ENCODE data around the gene S1PR4. TPM values are rescaled to one million over a fixed set of nuclear protein-coding genes. Genes with fewer than 3 reads are reported as not detected.

The S1PR4 gene
- total and polyA plus RNA-seq, 2 experiments from 2014 or later: not detected

DNA sequence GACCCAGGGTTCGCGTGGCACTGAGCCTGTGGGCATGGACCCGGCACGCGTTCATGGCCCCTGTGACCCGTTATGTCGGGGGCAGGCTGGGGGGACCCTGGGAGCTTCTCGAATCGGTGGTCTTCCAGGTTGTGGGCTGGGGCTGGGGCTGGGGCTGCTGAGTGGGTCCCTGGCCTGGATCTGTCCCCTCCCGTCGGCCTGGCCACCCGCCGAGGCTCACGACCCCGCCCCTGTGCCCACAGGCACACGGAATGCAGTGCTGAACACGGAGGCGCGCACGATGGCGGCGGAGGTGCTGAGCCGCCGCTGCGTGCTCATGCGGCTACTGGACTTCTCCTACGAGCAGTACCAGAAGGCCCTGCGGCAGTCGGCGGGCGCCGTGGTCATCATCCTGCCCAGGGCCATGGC, 13.7 kb downstream of the S1PR4 start:
- no peak overlapping the region for H3K4me3 ChIP-seq
- no peak for DNase-seq
- 97 to 100% methylated on average over 23 to 32 of the region's 32 CpGs for WGBS, 2 experiments (ENCODE audit: low coverage in 1 of 2, low lambda C conversion rate in 2 of 2, missing lambda C conversion rate in 2 of 2)
- no peak overlapping the region for H2AFZ ChIP-seq
- H3K27ac ChIP-seq: no peak overlapping the region
- in situ Hi-C loops (cut with MboI): no loop called here
- H3K4me2 ChIP-seq (ENCODE audit: unreplicated experiment): no peak overlapping the region
- H4K20me1 ChIP-seq (ENCODE audit: insufficient read depth): no peaks in the 10 kb centered on the region
- H3K9me3 ChIP-seq (ENCODE audit: low read depth): no peaks in the 10 kb centered on the region
- H3F3A ChIP-seq (ENCODE audit: insufficient read depth): no peaks in the 10 kb centered on the region
- H3K4me1 ChIP-seq (ENCODE audit: insufficient read depth): peaks cover 4% of the 10 kb centered on the region
- H3K79me2 ChIP-seq (ENCODE audit: insufficient read depth): peaks cover 61% of the 10 kb centered on the region
- no peak for TF ChIP-seq EZH2phosphoT487 (IDR thresholded peaks at IDR 0.05; ENCODE audit: insufficient read depth, low read depth)
- TF ChIP-seq EZH2 (IDR thresholded peaks at IDR 0.05; ENCODE audit: insufficient read depth, poor library complexity, severe bottlenecking): no peak
- no peaks in the 10 kb centered on the region for H3K9me2 ChIP-seq (ENCODE audit: insufficient read depth)
- H3K36me3 ChIP-seq (ENCODE audit: low read depth): no peaks in the 10 kb centered on the region
- no peaks in the 10 kb centered on the region for H3K27me3 ChIP-seq (replicated peaks; ENCODE audit: insufficient read depth)
- no peak overlapping the region for H3K9ac ChIP-seq

DNA sequence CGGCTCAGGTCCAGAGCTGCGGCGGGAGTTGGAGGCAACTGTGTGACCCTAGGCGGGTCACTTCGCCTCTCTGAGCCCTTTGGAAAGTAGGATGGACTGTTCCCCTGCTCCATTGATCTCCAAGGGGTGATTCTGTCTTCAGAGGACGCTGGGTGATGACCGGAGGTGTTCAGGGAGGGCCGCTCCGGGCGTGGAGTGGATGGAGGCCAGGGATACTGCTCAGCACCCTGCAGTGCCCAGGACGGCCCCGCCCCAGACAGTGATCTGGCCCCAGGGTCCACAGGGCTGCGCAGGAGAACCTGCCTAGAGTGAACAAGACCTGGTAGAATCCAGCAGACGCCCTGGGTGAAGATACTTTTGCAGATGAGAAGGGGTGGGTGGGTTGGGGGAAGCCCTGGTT, 14.1 kb downstream of the S1PR4 start:
- Histone ChIP-seq H2AFZ (no peak overlapping the region), H3F3A (ENCODE audit: insufficient read depth) (no peaks in the 10 kb centered on the region), H4K20me1 (ENCODE audit: insufficient read depth) (no peaks in the 10 kb centered on the region), H3K4me3 (no peak overlapping the region), H3K9me2 (ENCODE audit: insufficient read depth) (no peaks in the 10 kb centered on the region), H3K9me3 (ENCODE audit: low read depth) (no peaks in the 10 kb centered on the region), H3K4me2 (ENCODE audit: unreplicated experiment) (no peak overlapping the region), H3K9ac (no peak overlapping the region), H3K36me3 (ENCODE audit: low read depth) (no peaks in the 10 kb centered on the region), H3K4me1 (ENCODE audit: insufficient read depth) (no peaks in the 10 kb centered on the region), H3K27ac (no peak overlapping the region), H3K27me3 (replicated peaks; ENCODE audit: insufficient read depth) (no peaks in the 10 kb centered on the region), H3K79me2 (ENCODE audit: insufficient read depth) (peaks cover 57% of the 10 kb centered on the region)
- DNase-seq: no peak
- TF ChIP-seq EZH2 (IDR thresholded peaks at IDR 0.05; ENCODE audit: insufficient read depth, poor library complexity, severe bottlenecking) (no peak), EZH2phosphoT487 (IDR thresholded peaks at IDR 0.05; ENCODE audit: insufficient read depth, low read depth) (no peak)
- 97 to 99% methylated on average over 10 to 14 of the region's 14 CpGs for WGBS, 2 experiments (ENCODE audit: low coverage in 1 of 2, low lambda C conversion rate in 2 of 2, missing lambda C conversion rate in 2 of 2)
- in situ Hi-C loops (cut with MboI): no loop called here

DNA sequence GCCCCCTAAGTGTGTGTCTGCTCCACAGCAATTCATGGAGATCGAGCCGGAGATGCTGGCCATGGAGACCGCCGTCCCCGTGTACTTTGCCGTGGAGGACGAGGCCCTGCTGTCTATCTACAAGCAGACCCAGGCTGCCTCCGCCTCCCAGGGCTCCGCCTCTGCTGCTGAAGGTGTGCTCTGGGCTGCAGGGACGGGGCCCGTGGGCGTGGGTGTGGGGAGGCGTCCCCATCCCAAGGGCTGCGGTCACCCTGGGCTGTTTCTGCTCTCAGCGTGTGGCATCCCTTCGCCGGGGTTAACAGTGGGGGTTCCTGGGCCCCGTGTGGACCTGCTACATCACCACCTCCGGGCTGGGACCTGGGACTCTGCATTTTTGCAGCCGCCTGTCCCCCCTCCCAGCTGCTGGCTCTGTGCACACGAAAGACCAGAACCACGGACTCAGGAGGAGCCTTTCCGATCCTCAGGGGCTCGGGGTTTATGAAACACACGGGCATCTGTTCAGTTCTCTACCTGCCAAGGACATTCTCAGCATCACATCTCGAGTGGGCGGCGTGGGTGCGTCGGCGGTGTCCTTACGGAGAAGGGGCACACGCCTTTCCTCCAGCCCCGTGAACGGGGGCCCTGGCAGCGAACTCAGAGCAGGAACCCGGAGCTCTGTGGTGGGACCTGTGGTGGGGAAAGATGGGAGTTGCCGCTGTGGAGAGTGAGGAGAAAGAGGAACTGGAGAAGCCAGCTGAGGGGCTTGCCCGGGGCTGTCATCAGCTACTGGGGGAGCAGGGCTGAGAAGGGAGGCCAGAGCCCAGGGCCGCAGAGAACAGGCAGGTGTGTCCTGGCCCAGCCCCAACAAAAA, 14.9 kb downstream of the S1PR4 start:
- Histone ChIP-seq H2AFZ (no peak overlapping the region), H3K4me2 (ENCODE audit: unreplicated experiment) (no peak overlapping the region), H3K36me3 (ENCODE audit: low read depth) (no peaks in the 10 kb centered on the region), H3K27me3 (replicated peaks; ENCODE audit: insufficient read depth) (no peaks in the 10 kb centered on the region), H3K27ac (no peak overlapping the region), H3K4me1 (ENCODE audit: insufficient read depth) (no peaks in the 10 kb centered on the region), H3K9ac (no peak overlapping the region), H4K20me1 (ENCODE audit: insufficient read depth) (no peaks in the 10 kb centered on the region), H3K9me2 (ENCODE audit: insufficient read depth) (no peaks in the 10 kb centered on the region), H3K79me2 (ENCODE audit: insufficient read depth) (peaks cover 49% of the 10 kb centered on the region), H3K9me3 (ENCODE audit: low read depth) (no peaks in the 10 kb centered on the region), H3F3A (ENCODE audit: insufficient read depth) (no peaks in the 10 kb centered on the region), H3K4me3 (no peak overlapping the region)
- 92 to 94% methylated on average over 37 to 38 of the region's 40 CpGs for WGBS, 2 experiments (ENCODE audit: low coverage in 1 of 2, low lambda C conversion rate in 2 of 2, missing lambda C conversion rate in 2 of 2)
- no peak for DNase-seq
- no peak for TF ChIP-seq EZH2phosphoT487 (IDR thresholded peaks at IDR 0.05; ENCODE audit: insufficient read depth, low read depth)
- no peak for TF ChIP-seq EZH2 (IDR thresholded peaks at IDR 0.05; ENCODE audit: insufficient read depth, poor library complexity, severe bottlenecking)
- in situ Hi-C loops (cut with MboI): no loop called here

DNA sequence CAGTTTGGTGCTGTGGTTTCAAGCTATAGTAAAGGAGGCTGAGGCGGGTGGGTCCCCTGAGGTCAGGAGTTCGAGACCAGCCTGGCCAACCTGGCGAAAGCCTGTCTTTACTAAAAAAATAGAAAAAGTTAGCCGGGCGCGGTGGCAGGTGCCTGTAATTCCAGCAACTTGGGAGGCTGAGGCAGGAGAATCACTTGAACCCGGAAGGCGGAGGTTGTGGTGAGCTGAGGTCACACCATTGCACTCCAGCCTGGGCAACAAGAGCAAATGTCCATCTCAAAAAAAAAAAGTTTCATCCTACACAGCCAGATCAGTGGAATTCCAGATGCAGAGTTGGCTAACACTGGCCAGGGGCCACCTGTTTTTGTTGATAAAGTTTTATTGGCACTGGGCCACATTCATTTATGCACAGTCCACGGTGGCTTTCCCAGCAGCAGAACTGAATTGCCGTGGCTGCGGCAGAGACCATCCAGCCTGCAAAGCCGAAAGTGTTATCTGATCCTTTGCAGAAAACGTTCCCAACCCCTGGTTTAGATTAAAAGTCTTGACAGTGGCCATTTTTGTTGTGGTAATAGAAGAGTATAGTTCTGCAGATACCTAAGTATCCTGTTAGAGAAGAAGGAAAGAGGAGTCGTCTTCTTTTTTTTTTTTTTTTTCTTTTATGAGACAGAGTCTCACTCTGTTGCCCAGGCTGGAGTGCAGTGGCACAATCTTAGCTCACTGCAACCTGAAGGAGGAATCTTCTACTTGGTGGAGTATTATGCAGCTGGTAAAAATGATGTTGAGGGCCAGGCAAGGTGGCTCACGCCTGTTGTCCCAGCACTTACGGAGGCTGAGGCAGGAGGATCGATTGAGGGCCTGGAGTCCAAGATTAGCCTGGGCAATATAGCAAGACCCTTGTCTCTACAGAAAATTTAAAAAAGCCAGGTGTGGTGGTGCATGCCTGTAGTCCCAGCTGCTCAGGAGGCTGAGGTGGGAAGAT, 15.8 kb downstream of the S1PR4 start:
- Histone ChIP-seq H2AFZ (no peak overlapping the region), H3K4me1 (ENCODE audit: insufficient read depth) (no peaks in the 10 kb centered on the region), H3K36me3 (ENCODE audit: low read depth) (no peaks in the 10 kb centered on the region)

More for the DNA sequence above, 15.8 kb downstream of the S1PR4 start:
- Histone ChIP-seq H3K79me2 (ENCODE audit: insufficient read depth) (peaks cover 40% of the 10 kb centered on the region), H3K4me2 (ENCODE audit: unreplicated experiment) (no peak overlapping the region), H4K20me1 (ENCODE audit: insufficient read depth) (no peaks in the 10 kb centered on the region), H3K9ac (no peak overlapping the region), H3F3A (ENCODE audit: insufficient read depth) (no peaks in the 10 kb centered on the region), H3K27ac (no peak overlapping the region), H3K4me3 (no peak overlapping the region), H3K27me3 (replicated peaks; ENCODE audit: insufficient read depth) (no peaks in the 10 kb centered on the region), H3K9me3 (ENCODE audit: low read depth) (no peaks in the 10 kb centered on the region), H3K9me2 (ENCODE audit: insufficient read depth) (no peaks in the 10 kb centered on the region)
- WGBS, 2 experiments (ENCODE audit: low coverage in 1 of 2, low lambda C conversion rate in 2 of 2, missing lambda C conversion rate in 2 of 2): 83% methylated on average over 16 to 17 of the region's 17 CpGs
- no peak for DNase-seq
- in situ Hi-C loops (cut with MboI): no loop called here
- TF ChIP-seq EZH2 (IDR thresholded peaks at IDR 0.05; ENCODE audit: insufficient read depth, poor library complexity, severe bottlenecking) (no peak), EZH2phosphoT487 (IDR thresholded peaks at IDR 0.05; ENCODE audit: insufficient read depth, low read depth) (no peak)
